AG04449 (cell line): Measurements from ENCODE around the gene JPH4.

ENCODE experiments used
- CTCF ChIA-PET: fragments of 350-600 bp; formaldehyde crosslinking; extraction: SDS; loops from one replicate; lab custom pipeline; 2021; ENCODE audit warnings: antibody characterized with exemption; lab: Yijun Ruan, JAX
- POLR2A ChIA-PET: fragments of 400-600, 350-600 bp; formaldehyde crosslinking; extraction: SDS; loops from one replicate; lab custom pipeline; 2020; ENCODE audit warnings: antibody characterized with exemption, inconsistent platforms; lab: Yijun Ruan, JAX
- DNase-seq: peaks from one replicate; pipeline ENCODE4 v3.0.0-alpha.2; 2010; ENCODE audit warnings: low read depth, low spot score
- H3K4me3 ChIP-seq: 2 replicates; pipeline ENCODE4 v1.5.1; 2011; ENCODE audit warnings: low read depth, mild to moderate bottlenecking, control low read depth, low read length
- TF ChIP-seq, protein P1 (sequence below): IDR thresholded peaks from one replicate; pipeline ENCODE4 v1.5.1; 2011; ENCODE audit warnings: mild to moderate bottlenecking, moderate library complexity, low read length, control low read depth, inconsistent platforms; ENCODE audit not compliant: insufficient read depth; ENCODE audit errors: missing control alignments

The JPH4 gene

DNA sequence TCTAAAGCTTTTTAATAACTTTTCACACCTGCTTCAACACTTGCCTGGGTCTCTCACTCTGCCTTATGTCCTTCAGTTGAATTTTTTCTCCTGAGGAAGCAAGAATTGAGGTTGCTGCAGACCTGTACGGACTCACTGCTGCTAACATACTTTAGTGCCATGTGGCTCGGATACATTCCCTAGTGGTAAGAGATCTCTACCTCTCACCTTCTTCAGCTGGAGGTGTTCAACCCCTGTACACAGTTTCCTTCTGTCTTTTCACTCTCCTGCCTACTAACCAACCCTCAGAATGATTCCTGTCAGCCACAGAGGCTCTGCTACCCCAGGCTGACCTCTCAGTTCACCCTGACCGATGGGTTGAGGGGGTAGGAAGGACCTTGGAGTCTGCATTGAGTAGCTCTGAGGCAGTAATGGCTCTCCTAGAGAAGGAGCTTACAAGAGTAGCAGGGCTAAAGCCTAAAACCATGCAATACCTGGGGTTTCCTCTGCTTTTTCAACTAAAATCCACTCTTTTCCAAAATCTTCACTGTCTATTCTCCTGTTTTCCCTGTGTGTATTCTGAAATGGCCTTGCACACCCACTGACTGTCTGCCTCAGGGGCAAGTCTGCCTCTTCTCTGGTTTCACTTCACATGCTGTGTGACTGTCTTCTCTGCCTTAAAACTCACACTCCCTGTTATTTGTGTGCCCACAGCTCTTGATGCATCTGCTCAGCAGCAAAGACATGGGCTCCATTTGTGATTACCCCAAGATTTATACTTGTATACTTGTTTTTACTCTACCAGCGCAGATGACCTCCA lies 43.5 kb upstream of the JPH4 start:
- TF ChIP-seq, protein P1, sequence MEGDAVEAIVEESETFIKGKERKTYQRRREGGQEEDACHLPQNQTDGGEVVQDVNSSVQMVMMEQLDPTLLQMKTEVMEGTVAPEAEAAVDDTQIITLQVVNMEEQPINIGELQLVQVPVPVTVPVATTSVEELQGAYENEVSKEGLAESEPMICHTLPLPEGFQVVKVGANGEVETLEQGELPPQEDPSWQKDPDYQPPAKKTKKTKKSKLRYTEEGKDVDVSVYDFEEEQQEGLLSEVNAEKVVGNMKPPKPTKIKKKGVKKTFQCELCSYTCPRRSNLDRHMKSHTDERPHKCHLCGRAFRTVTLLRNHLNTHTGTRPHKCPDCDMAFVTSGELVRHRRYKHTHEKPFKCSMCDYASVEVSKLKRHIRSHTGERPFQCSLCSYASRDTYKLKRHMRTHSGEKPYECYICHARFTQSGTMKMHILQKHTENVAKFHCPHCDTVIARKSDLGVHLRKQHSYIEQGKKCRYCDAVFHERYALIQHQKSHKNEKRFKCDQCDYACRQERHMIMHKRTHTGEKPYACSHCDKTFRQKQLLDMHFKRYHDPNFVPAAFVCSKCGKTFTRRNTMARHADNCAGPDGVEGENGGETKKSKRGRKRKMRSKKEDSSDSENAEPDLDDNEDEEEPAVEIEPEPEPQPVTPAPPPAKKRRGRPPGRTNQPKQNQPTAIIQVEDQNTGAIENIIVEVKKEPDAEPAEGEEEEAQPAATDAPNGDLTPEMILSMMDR: no peak
- POLR2A ChIA-PET: no interaction called here
- DNase-seq: no peak
- CTCF ChIA-PET: interaction anchor here (3.9 kb wide), 1 partner anchor 9 kb away, joined by 24 read pairs; no protein-coding TSS in a partner anchor
- no peak overlapping the region for H3K4me3 ChIP-seq

- ChIA-PET CTCF (interaction anchor here (1.0 to 3.9 kb wide), 2 partner anchors 10 to 107 kb away, joined by 3 to 24 read pairs; no protein-coding TSS in a partner anchor), POLR2A (no interaction called here)
- no peak overlapping the region for H3K4me3 ChIP-seq
- DNase-seq: no peak
- TF ChIP-seq, protein P1: no peak
These were observed 42.8 kb upstream of the JPH4 start for GRCh38 chr14:23621204-23621931.

DNA sequence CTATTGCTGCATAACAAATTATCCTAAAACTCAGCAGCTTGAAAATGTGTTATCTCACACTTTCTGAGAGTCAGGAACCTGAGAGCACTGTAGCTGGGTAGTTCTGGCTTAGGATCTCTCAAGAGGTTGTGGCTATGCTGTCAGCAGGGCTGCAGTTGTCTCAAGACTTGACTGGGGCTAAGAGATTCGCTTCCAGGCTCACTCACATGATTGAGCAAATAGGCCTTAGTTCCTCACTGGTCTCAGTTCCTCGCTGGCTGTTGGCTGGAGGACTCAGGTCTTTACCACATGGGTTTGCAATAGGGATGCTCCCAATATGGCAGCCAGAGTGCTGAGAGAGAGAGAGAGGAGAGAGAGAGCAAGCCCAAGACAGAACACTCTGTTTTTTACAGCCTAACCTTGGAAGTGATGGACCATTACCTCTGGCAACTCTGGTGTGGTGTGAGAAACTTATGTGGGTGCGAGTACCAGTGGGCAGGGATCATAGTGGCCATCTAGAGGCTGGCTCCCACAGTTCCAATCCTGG lies 41.6 kb upstream of the JPH4 start:
- ChIA-PET CTCF (interaction anchor here (1.1 to 3.9 kb wide), 2 partner anchors 11 to 32 kb away, joined by 3 to 24 read pairs; no protein-coding TSS in a partner anchor), POLR2A (no interaction called here)
- no peak overlapping the region for H3K4me3 ChIP-seq
- no peak for DNase-seq
- TF ChIP-seq, protein P1: no peak

GRCh38 chr14:23618415-23618988 lies 39.9 kb upstream of the JPH4 start:
- CTCF ChIA-PET: interaction anchor here (1.1 kb wide), 1 partner anchor 14 kb away, joined by 3 read pairs; no protein-coding TSS in a partner anchor
- no peak for DNase-seq
- no peak overlapping the region for H3K4me3 ChIP-seq
- POLR2A ChIA-PET: no interaction called here
- TF ChIP-seq, protein P1: no peak

- ChIA-PET CTCF (interaction anchor here (0.7 to 1.1 kb wide), 3 partner anchors 11 to 15 kb away, joined by 3 read pairs; no protein-coding TSS in a partner anchor), POLR2A (no interaction called here)
- no peak overlapping the region for H3K4me3 ChIP-seq
- DNase-seq: no peak
- TF ChIP-seq, protein P1: no peak
These were observed 38.9 kb upstream of the JPH4 start for GRCh38 chr14:23617539-23617938.
